Pons (tissue), 1 donor: ENCODE results near the gene SPTBN5.
A peak's percentile ranks its signal among the peaks of the same experiment; 100 is the strongest.

ENCODE experiments used
- DNase-seq: peaks from one replicate; pipeline ENCODE4 v3.0.0-alpha.2; 2016; ENCODE audit warnings: low spot score

The SPTBN5 gene

GRCh38 chr15:41883484-41883825, 10.4 kb downstream of the SPTBN5 start:
- DNase-seq, result no peak

- DNase-seq, result no peak
Observed at GRCh38 chr15:41882689-41883483, 11.0 kb downstream of the SPTBN5 start.

- DNase-seq, result no peak
Observed at GRCh38 chr15:41881920-41882688, 11.7 kb downstream of the SPTBN5 start.

- DNase-seq, result no peak
Observed at GRCh38 chr15:41881550-41881919, 12.3 kb downstream of the SPTBN5 start.

- no peak for DNase-seq
Observed at GRCh38 chr15:41881086-41881485, 12.8 kb downstream of the SPTBN5 start.

GRCh38 chr15:41880156-41880877, 13.5 kb downstream of the SPTBN5 start:
- DNase-seq, result no peak

- DNase-seq, result no peak
Observed at GRCh38 chr15:41879321-41879845, 14.5 kb downstream of the SPTBN5 start.

- DNase-seq, result peak; percentile 18
Observed at GRCh38 chr15:41878355-41878699, 15.5 kb downstream of the SPTBN5 start.

GRCh38 chr15:41877631-41878354, 16.1 kb downstream of the SPTBN5 start:
- no peak for DNase-seq

GRCh38 chr15:41876689-41877088, 17.2 kb downstream of the SPTBN5 start:
- DNase-seq, result no peak

- DNase-seq, result no peak
Observed at GRCh38 chr15:41876007-41876406, 17.8 kb downstream of the SPTBN5 start.

- no peak for DNase-seq
Observed at GRCh38 chr15:41874736-41875135, 19.1 kb downstream of the SPTBN5 start.

GRCh38 chr15:41873711-41874110, 20.1 kb downstream of the SPTBN5 start:
- no peak for DNase-seq

- DNase-seq, result no peak
Observed at GRCh38 chr15:41872166-41872747, 21.6 kb downstream of the SPTBN5 start.

- no peak for DNase-seq
Observed at GRCh38 chr15:41871175-41871905, 22.5 kb downstream of the SPTBN5 start.

- DNase-seq, result no peak
Observed at GRCh38 chr15:41870689-41871081, 23.2 kb downstream of the SPTBN5 start.

GRCh38 chr15:41869770-41870688, 23.8 kb downstream of the SPTBN5 start:
- DNase-seq, result no peak

GRCh38 chr15:41868321-41868720, 25.5 kb downstream of the SPTBN5 start:
- DNase-seq, result no peak

GRCh38 chr15:41866872-41867579, 26.8 kb downstream of the SPTBN5 start:
- no peak for DNase-seq
